WI38 (cell line): ENCODE results near the gene CSH2.
"Not testable (repeated sequence)": the region's sequence is repeated elsewhere in the genome, so short reads cannot be mapped to it uniquely, and the experiment has no call there.

Experiments used
- H3K4me3 ChIP-seq: 2 replicates; pipeline ENCODE4 v1.5.1; 2011; ENCODE audit warnings: low read depth, mild to moderate bottlenecking, control low read depth, low read length
- CTCF ChIP-seq: IDR thresholded peaks from 2 replicates; pipeline ENCODE4 v1.5.1; 2012; ENCODE audit warnings: low read depth, mild to moderate bottlenecking, control low read depth, low read length

CSH2 gene

GRCh38 chr17:63873577-63873976, at the start of gene CSH2:
TSS of gene CSH2 (minus strand) at chr17:63873677. CDS start at chr17:63873614, 63 bp downstream.
- H3K4me3 ChIP-seq: not testable (repeated sequence)

DNA sequence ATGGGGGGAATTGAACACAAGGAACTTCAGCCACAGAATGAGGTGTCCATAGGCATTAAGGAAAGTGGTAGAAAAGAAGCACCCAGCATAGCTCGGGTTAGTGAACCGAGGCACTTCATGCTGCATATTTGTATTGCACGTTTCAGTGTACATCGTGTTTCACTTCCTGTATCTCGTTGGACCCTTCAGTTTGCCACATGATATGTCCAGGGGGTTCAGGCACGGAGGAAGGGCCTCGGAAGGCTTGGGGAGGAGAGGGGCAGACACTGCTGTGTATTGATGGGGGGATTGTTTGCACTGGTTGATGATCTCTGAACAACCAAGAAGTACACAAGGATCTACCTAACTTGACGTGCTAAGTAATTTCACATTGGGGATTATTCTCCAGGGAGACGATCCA, 48.9 kb upstream of the CSH2 start:
- not testable (repeated sequence) for H3K4me3 ChIP-seq

- not testable (repeated sequence) for H3K4me3 ChIP-seq
Observed at GRCh38 chr17:63920779-63921178, 47.3 kb upstream of the CSH2 start.

DNA sequence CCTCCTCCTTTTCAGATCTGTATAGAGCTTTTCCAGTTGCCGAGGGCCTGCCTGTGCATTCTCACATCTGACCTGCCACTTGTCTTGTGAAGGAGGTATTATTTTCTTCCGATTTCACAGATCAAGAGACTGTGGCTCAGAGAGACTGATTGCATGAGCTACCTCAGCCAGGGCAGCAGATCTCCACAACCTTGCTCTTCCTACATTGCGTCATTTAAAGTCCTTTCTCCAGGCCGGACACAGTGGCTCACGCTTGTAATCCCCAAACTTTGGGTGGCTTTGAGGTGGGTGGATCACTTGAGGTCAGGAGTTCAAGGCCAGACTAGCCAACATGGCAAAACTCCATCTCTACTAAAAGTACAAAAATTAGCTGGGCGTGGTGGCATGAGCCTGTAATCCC, 46.6 kb upstream of the CSH2 start:
- H3K4me3 ChIP-seq: not testable (repeated sequence)

GRCh38 chr17:63919311-63919723, 45.8 kb upstream of the CSH2 start:
- H3K4me3 ChIP-seq: no peak overlapping the region
- peak; percentile 98 for TF ChIP-seq CTCF

- not testable (repeated sequence) for H3K4me3 ChIP-seq
Observed at GRCh38 chr17:63918789-63919305, 45.4 kb upstream of the CSH2 start, which contains the start of gene GH1. TSS of gene GH1 (minus strand) at chr17:63918839. CDS start at chr17:63918776, 63 bp downstream.

- no peak overlapping the region for H3K4me3 ChIP-seq
- no peak for TF ChIP-seq CTCF
Observed at GRCh38 chr17:63918305-63918704, 44.8 kb upstream of the CSH2 start.

GRCh38 chr17:63917646-63918045, 44.2 kb upstream of the CSH2 start:
- no peak overlapping the region for H3K4me3 ChIP-seq
- no peak for TF ChIP-seq CTCF

DNA sequence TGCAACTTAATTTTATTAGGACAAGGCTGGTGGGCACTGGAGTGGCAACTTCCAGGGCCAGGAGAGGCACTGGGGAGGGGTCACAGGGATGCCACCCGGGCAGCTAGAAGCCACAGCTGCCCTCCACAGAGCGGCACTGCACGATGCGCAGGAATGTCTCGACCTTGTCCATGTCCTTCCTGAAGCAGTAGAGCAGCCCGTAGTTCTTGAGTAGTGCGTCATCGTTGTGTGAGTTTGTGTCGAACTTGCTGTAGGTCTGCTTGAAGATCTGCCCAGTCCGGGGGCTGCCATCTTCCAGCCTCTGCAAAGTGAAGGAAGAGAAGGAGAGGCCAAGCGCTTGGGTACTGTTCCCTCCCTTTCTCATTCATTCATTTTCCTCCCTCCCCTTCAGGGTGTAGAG, 43.7 kb upstream of the CSH2 start:
- H3K4me3 ChIP-seq: not testable (repeated sequence)

GRCh38 chr17:63916566-63917185, 43.2 kb upstream of the CSH2 start:
- TF ChIP-seq CTCF: no peak
- no peak overlapping the region for H3K4me3 ChIP-seq

- not testable (repeated sequence) for H3K4me3 ChIP-seq
Observed at GRCh38 chr17:63915753-63916152, 42.3 kb upstream of the CSH2 start.
